GM12878 (cell line): ENCODE measurements around the gene POR. TPM values are rescaled to one million over a fixed set of nuclear protein-coding genes. Genes with fewer than 3 reads are reported as not detected.

Experiments used
- ATF3 ChIP-seq: IDR thresholded peaks from 2 replicates; pipeline ENCODE4 v1.6.1; 2011; ENCODE audit warnings: low read depth, mild to moderate bottlenecking, low read length, moderate library complexity, borderline replicate concordance; ENCODE audit errors: extremely low read depth
- BHLHE40 ChIP-seq, 2 experiments: fragments of 450-650 bp in 1 of 2; IDR thresholded peaks; 2 replicates each; pipeline ENCODE4 v1.6.1; 2011 to 2017; ENCODE audit warnings: low read depth in 2 of 2, borderline replicate concordance in 1 of 2, improper control_type of control experiment in 1 of 2, low read length in 1 of 2, mild to moderate bottlenecking in 1 of 2
- BMI1 ChIP-seq: fragments of 450-650 bp; IDR thresholded peaks from 2 replicates; pipeline ENCODE4 v1.6.1; 2016; ENCODE audit warnings: mild to moderate bottlenecking, moderate library complexity, borderline replicate concordance
- CUX1 ChIP-seq: IDR thresholded peaks from 2 replicates; pipeline ENCODE4 v1.6.1; 2012; ENCODE audit warnings: improper control_type of control experiment, low read depth, low read length; ENCODE audit not compliant: insufficient replicate concordance
- HCFC1 ChIP-seq: fragments of 150-350 bp; IDR thresholded peaks from 2 replicates; pipeline ENCODE4 v1.6.1; 2014; ENCODE audit warnings: low read length
- IKZF2 ChIP-seq, 2 experiments: fragments of 450-650 bp; IDR thresholded peaks; 2 replicates each; pipeline ENCODE4 v1.6.1; 2017; ENCODE audit warnings: mild to moderate bottlenecking in 2 of 2, moderate library complexity in 2 of 2
- MTA2 ChIP-seq: fragments of 450-650 bp; IDR thresholded peaks from 2 replicates; pipeline ENCODE4 v1.6.1; 2016; ENCODE audit warnings: low read depth, mild to moderate bottlenecking, moderate library complexity
- NBN ChIP-seq: fragments of 450-650 bp; IDR thresholded peaks from 2 replicates; pipeline ENCODE4 v1.6.1; 2016
- NFYB ChIP-seq: IDR thresholded peaks from 2 replicates; pipeline ENCODE4 v1.6.1; 2011; ENCODE audit warnings: low read depth, mild to moderate bottlenecking, low read length, improper control_type of control experiment, moderate library complexity; ENCODE audit not compliant: insufficient read depth
- NR2C2 ChIP-seq: IDR thresholded peaks from 2 replicates; pipeline ENCODE4 v1.6.1; 2011; ENCODE audit warnings: borderline replicate concordance, low read depth; ENCODE audit not compliant: control insufficient read depth, insufficient read length
- POLR2AphosphoS5 ChIP-seq: IDR thresholded peaks from 2 replicates; pipeline ENCODE4 v1.6.1; 2011; ENCODE audit warnings: mild to moderate bottlenecking, low read length, inconsistent platforms
- RAD51 ChIP-seq: fragments of 450-650 bp; IDR thresholded peaks from 2 replicates; pipeline ENCODE4 v1.6.1; 2016; ENCODE audit warnings: moderate library complexity, mild to moderate bottlenecking, inconsistent platforms
- SMARCA5 ChIP-seq: fragments of 450-650 bp; IDR thresholded peaks from 2 replicates; pipeline ENCODE4 v1.6.1; 2017; ENCODE audit warnings: mild to moderate bottlenecking
- ZNF24 ChIP-seq: fragments of 450-650 bp; IDR thresholded peaks from 2 replicates; pipeline ENCODE4 v1.6.1; 2017; ENCODE audit warnings: antibody characterized with exemption, mild to moderate bottlenecking
- polyA plus RNA-seq, 11 experiments: library from polyadenylated mRNA; depleted of rRNA in 4 of 11; unstranded in 6 of 11; stranded (reverse) in 5 of 11; fragments of >200 nt; fragmentation: Nextera tagmentation in 4 of 11; fragmentation: Illumina TruSeq in 1 of 11; extraction: Ambion mirVana in 4 of 11; extraction: Trizol in 1 of 11; gene quantifications; 1 replicate in 1 of 11; 2 replicates in 10 of 11; pipeline versions ENCODE4 v1.2.1 to v1.2.3, GENCODE V29; 2011 to 2016; ENCODE audit warnings: inconsistent platforms in 2 of 11, missing spikeins in 2 of 11, low read depth in 1 of 11
- total RNA-seq, 4 experiments: library from RNA; depleted of rRNA in 3 of 4; stranded (reverse); fragments of >200 nt in 3 of 4; fragmentation: Illumina TruSeq in 1 of 4; extraction: Trizol in 1 of 4; gene quantifications; 2 replicates each; pipeline versions ENCODE4 v1.2.1 to v1.2.3, GENCODE V29; 2013 to 2021

POR gene
- total and polyA plus RNA-seq, 10 of the 15 experiments (the other 5 are each of a cell fraction or from before 2014, with no cell fraction given): 2.2 to 75.8 (median 35.9) TPM

GRCh38 chr7:75985009-75985517 lies 70.1 kb downstream of the POR start (continued):
- TF ChIP-seq CUX1 (no peak), IKZF2 (IDR thresholded peaks at IDR 0.05) (no peak), ZNF24 (no peak), MTA2 (no peak), NR2C2 (no peak), BHLHE40 (IDR thresholded peaks at IDR 0.05; ENCODE audit: borderline replicate concordance in 1 of 2, low read depth in 2 of 2, low read length in 1 of 2) (no peak), NFYB (no peak), POLR2AphosphoS5 (no peak), ATF3 (no peak), SMARCA5 (no peak), NBN (no peak), HCFC1 (no peak), BMI1 (no peak), RAD51 (no peak)
- TF ChIP-seq, all 136 proteins: peak for 0
